ENCODE data around the gene PIK3R6.

- no peak for TF ChIP-seq CTCF (IDR thresholded peaks at IDR 0.05; ENCODE audit: low read depth, low read length, poor library complexity, severe bottlenecking)
- TF ChIP-seq EZH2phosphoT487 (IDR thresholded peaks at IDR 0.05; ENCODE audit: borderline replicate concordance, low read length) = no peak
Observed at GRCh38 chr17:8851600-8851999, 15.9 kb downstream of the PIK3R6 start.

Measured in DOHH2 (cell line).